LNCaP clone FGC (cell line): ENCODE results near the gene CIPC.
A peak's percentile ranks its signal among the peaks of the same experiment; 100 is the strongest.

Source experiments
- DNase-seq: peaks from one replicate; pipeline ENCODE4 v3.0.0-alpha.2; 2011; ENCODE audit warnings: low read depth
- H3K4me3 ChIP-seq: 2 replicates; pipeline ENCODE4 v1.5.1; 2011; ENCODE audit warnings: mild to moderate bottlenecking, low read depth, low read length, control low read depth
- CTCF ChIP-seq: IDR thresholded peaks from 2 replicates; pipeline ENCODE4 v1.5.1; 2012; ENCODE audit warnings: mild to moderate bottlenecking; ENCODE audit not compliant: control insufficient read depth, insufficient read depth; ENCODE audit errors: extremely low read depth

CIPC gene

GRCh38 chr14:77071938-77072388 is 26.1 kb upstream of the CIPC start:
- DNase-seq, result no peak
- no peak overlapping the region for H3K4me3 ChIP-seq
- no peak for TF ChIP-seq CTCF

- H3K4me3 ChIP-seq, result no peak overlapping the region
- TF ChIP-seq CTCF, result no peak
These were observed 23.1 kb upstream of the CIPC start for GRCh38 chr14:77074969-77075368.

GRCh38 chr14:77076113-77076631 is 21.9 kb upstream of the CIPC start:
- DNase-seq, result peak; percentile 79
- TF ChIP-seq CTCF, result no peak
- H3K4me3 ChIP-seq, result peak overlapping the region; percentile 32

More at GRCh38 chr14:77074969-77075368, 23.1 kb upstream of the CIPC start:
- DNase-seq, result no peak

GRCh38 chr14:77077040-77077439 is 21.0 kb upstream of the CIPC start:
- no peak overlapping the region for H3K4me3 ChIP-seq
- no peak for DNase-seq
- no peak for TF ChIP-seq CTCF

- DNase-seq, result no peak
- TF ChIP-seq CTCF, result no peak
- H3K4me3 ChIP-seq, result no peak overlapping the region
These were observed 15.7 kb upstream of the CIPC start for GRCh38 chr14:77082356-77082755.

GRCh38 chr14:77083082-77083481 is 15.0 kb upstream of the CIPC start:
- no peak for TF ChIP-seq CTCF
- no peak for DNase-seq

GRCh38 chr14:77084985-77085384 is 13.1 kb upstream of the CIPC start:
- DNase-seq, result no peak

More at GRCh38 chr14:77083082-77083481, 15.0 kb upstream of the CIPC start:
- H3K4me3 ChIP-seq, result no peak overlapping the region

More at GRCh38 chr14:77084985-77085384, 13.1 kb upstream of the CIPC start:
- H3K4me3 ChIP-seq, result no peak overlapping the region
- no peak for TF ChIP-seq CTCF
